ENCODE results near the gene CKAP2L.

Gene CKAP2L

GRCh38 chr2:112792419-112792818 is 28.0 kb upstream of the CKAP2L start:
- no peak for DNase-seq (ENCODE audit: low read depth)

- DNase-seq (ENCODE audit: low read depth), result no peak
These were observed 27.4 kb upstream of the CKAP2L start for GRCh38 chr2:112791693-112792230.

- no peak for DNase-seq (ENCODE audit: low read depth)
These were observed 26.6 kb upstream of the CKAP2L start for GRCh38 chr2:112791019-112791418.

- DNase-seq (ENCODE audit: low read depth), result no peak
These were observed 25.9 kb upstream of the CKAP2L start for GRCh38 chr2:112790305-112790704.

GRCh38 chr2:112789186-112789585 is 24.8 kb upstream of the CKAP2L start:
- DNase-seq (ENCODE audit: low read depth), result no peak

GRCh38 chr2:112788653-112789052 is 24.2 kb upstream of the CKAP2L start:
- DNase-seq (ENCODE audit: low read depth), result no peak

GRCh38 chr2:112787729-112788393 is 23.5 kb upstream of the CKAP2L start:
- no peak for DNase-seq (ENCODE audit: low read depth)

- no peak for DNase-seq (ENCODE audit: low read depth)
These were observed 22.9 kb upstream of the CKAP2L start for GRCh38 chr2:112787294-112787693.

GRCh38 chr2:112784199-112785189 is 20.1 kb upstream of the CKAP2L start, which contains the start of gene IL1A:
TSS of gene IL1A (minus strand) at chr2:112784493. CDS start at chr2:112783770, 723 bp downstream.
- no peak for DNase-seq (ENCODE audit: low read depth)

- DNase-seq (ENCODE audit: low read depth), result no peak
These were observed 18.8 kb upstream of the CKAP2L start for GRCh38 chr2:112783187-112783714.

- DNase-seq (ENCODE audit: low read depth), result no peak
These were observed 17.9 kb upstream of the CKAP2L start for GRCh38 chr2:112782234-112782799.

GRCh38 chr2:112779598-112779997 is 15.2 kb upstream of the CKAP2L start:
- DNase-seq (ENCODE audit: low read depth), result no peak

GRCh38 chr2:112777036-112777435 is 12.6 kb upstream of the CKAP2L start:
- DNase-seq (ENCODE audit: low read depth), result no peak

- DNase-seq (ENCODE audit: low read depth), result no peak
These were observed 11.7 kb upstream of the CKAP2L start for GRCh38 chr2:112776113-112776512.

GRCh38 chr2:112774536-112775285 is 10.3 kb upstream of the CKAP2L start:
- DNase-seq (ENCODE audit: low read depth), result no peak

GRCh38 chr2:112773556-112773955 is 9.1 kb upstream of the CKAP2L start:
- DNase-seq (ENCODE audit: low read depth), result no peak

GRCh38 chr2:112772911-112773475 is 8.6 kb upstream of the CKAP2L start:
- DNase-seq (ENCODE audit: low read depth), result no peak

- DNase-seq (ENCODE audit: low read depth), result no peak
These were observed 7.9 kb upstream of the CKAP2L start for GRCh38 chr2:112772322-112772721.

GRCh38 chr2:112768432-112768831 is 4.0 kb upstream of the CKAP2L start:
- no peak for DNase-seq (ENCODE audit: low read depth)

- DNase-seq (ENCODE audit: low read depth), result no peak
These were observed 3.4 kb upstream of the CKAP2L start for GRCh38 chr2:112767693-112768330.

- no peak for DNase-seq (ENCODE audit: low read depth)
These were observed 842 bp upstream of the CKAP2L start for GRCh38 chr2:112765251-112765650.
